CD4-positive, alpha-beta T cell treated with Interferon gamma for 1 hour (primary cell): Measurements from ENCODE around the gene SFXN5.

Experiments
- DNase-seq: peaks from one replicate; pipeline ENCODE4 v3.0.0-alpha.2; 2020

Gene SFXN5

GRCh38 chr2:73018188-73018825 is 53.2 kb downstream of the SFXN5 start:
- DNase-seq: no peak

- no peak for DNase-seq
These were observed 57.6 kb downstream of the SFXN5 start for GRCh38 chr2:73013936-73014335.

- no peak for DNase-seq
These were observed 62.2 kb downstream of the SFXN5 start for GRCh38 chr2:73009177-73009839.

- DNase-seq: no peak
These were observed 62.8 kb downstream of the SFXN5 start for GRCh38 chr2:73008766-73009135.

- no peak for DNase-seq
These were observed 63.3 kb downstream of the SFXN5 start for GRCh38 chr2:73007991-73008765.

GRCh38 chr2:73006969-73007710 is 64.4 kb downstream of the SFXN5 start:
- no peak for DNase-seq

GRCh38 chr2:73004889-73005596 is 66.5 kb downstream of the SFXN5 start:
- DNase-seq: no peak

- no peak for DNase-seq
These were observed 67.0 kb downstream of the SFXN5 start for GRCh38 chr2:73004466-73004865.

GRCh38 chr2:73003027-73003426 is 68.5 kb downstream of the SFXN5 start:
- no peak for DNase-seq

GRCh38 chr2:73000808-73001570 is 70.5 kb downstream of the SFXN5 start:
- DNase-seq: no peak

- DNase-seq: no peak
These were observed 71.5 kb downstream of the SFXN5 start for GRCh38 chr2:72999729-73000725.

GRCh38 chr2:72998724-72999123 is 72.8 kb downstream of the SFXN5 start:
- no peak for DNase-seq

GRCh38 chr2:72998234-72998651 is 73.3 kb downstream of the SFXN5 start:
- no peak for DNase-seq

- DNase-seq: no peak
These were observed 75.4 kb downstream of the SFXN5 start for GRCh38 chr2:72996117-72996502.

- no peak for DNase-seq
These were observed 75.9 kb downstream of the SFXN5 start for GRCh38 chr2:72995430-72996116.

GRCh38 chr2:72994991-72995380 is 76.5 kb downstream of the SFXN5 start:
- no peak for DNase-seq

GRCh38 chr2:72994282-72994990 is 77.1 kb downstream of the SFXN5 start:
- no peak for DNase-seq

GRCh38 chr2:72993933-72994280 is 77.6 kb downstream of the SFXN5 start:
- DNase-seq: no peak

- DNase-seq: peak; percentile 10
These were observed 78.2 kb downstream of the SFXN5 start for GRCh38 chr2:72993147-72993932.
